ENCODE measurements around the gene CANT1.
"Not testable (repeated sequence)": the region's sequence is repeated elsewhere in the genome, so short reads cannot be mapped to it uniquely, and the experiment has no call there.

The CANT1 gene

GRCh38 chr17:78974635-78975591 is 34.7 kb downstream of the CANT1 start:
- DNase-seq: no peak

GRCh38 chr17:78973792-78974520 is 35.6 kb downstream of the CANT1 start:
- no peak for DNase-seq

- no peak for DNase-seq
Measured at GRCh38 chr17:78973196-78973595, 36.4 kb downstream of the CANT1 start.

GRCh38 chr17:78972507-78973105 is 37.0 kb downstream of the CANT1 start:
- DNase-seq: no peak

GRCh38 chr17:78971756-78972506 is 37.6 kb downstream of the CANT1 start:
- DNase-seq: no peak

- peak; percentile 49 for DNase-seq
Measured at GRCh38 chr17:78970834-78971755, 38.5 kb downstream of the CANT1 start.

- DNase-seq: no peak
Measured at GRCh38 chr17:78969865-78970264, 39.7 kb downstream of the CANT1 start.

- DNase-seq: no peak
Measured at GRCh38 chr17:78967782-78968362, 41.7 kb downstream of the CANT1 start.

- DNase-seq: no peak
Measured at GRCh38 chr17:78966910-78967600, 42.5 kb downstream of the CANT1 start.

GRCh38 chr17:78966123-78966813 is 43.3 kb downstream of the CANT1 start:
- DNase-seq: no peak

- DNase-seq: no peak
Measured at GRCh38 chr17:78965491-78965924, 44.1 kb downstream of the CANT1 start.

GRCh38 chr17:78963378-78963777 is 46.2 kb downstream of the CANT1 start:
- no peak for DNase-seq

GRCh38 chr17:78962984-78963348 is 46.6 kb downstream of the CANT1 start:
- not testable (repeated sequence) for DNase-seq

GRCh38 chr17:78962345-78962983 is 47.1 kb downstream of the CANT1 start:
- no peak for DNase-seq

GRCh38 chr17:78961571-78961970 is 48.0 kb downstream of the CANT1 start:
- DNase-seq: no peak

- DNase-seq: no peak
Measured at GRCh38 chr17:78960928-78961327, 48.6 kb downstream of the CANT1 start.

GRCh38 chr17:78959803-78960202 is 49.8 kb downstream of the CANT1 start:
- no peak for DNase-seq

GRCh38 chr17:78958641-78959127 is 50.9 kb downstream of the CANT1 start:
- peak; percentile 93 for DNase-seq

- DNase-seq: no peak
Measured at GRCh38 chr17:78957128-78957527, 52.4 kb downstream of the CANT1 start.
